ENCODE measurements around the gene CHL1. TPM values are rescaled to one million over a fixed set of nuclear protein-coding genes. Genes with fewer than 3 reads are reported as not detected.

The CHL1 gene
- total RNA-seq, 4 donors from 2014 or later = 2.6 to 64.8 (median 17.7) TPM

DNA sequence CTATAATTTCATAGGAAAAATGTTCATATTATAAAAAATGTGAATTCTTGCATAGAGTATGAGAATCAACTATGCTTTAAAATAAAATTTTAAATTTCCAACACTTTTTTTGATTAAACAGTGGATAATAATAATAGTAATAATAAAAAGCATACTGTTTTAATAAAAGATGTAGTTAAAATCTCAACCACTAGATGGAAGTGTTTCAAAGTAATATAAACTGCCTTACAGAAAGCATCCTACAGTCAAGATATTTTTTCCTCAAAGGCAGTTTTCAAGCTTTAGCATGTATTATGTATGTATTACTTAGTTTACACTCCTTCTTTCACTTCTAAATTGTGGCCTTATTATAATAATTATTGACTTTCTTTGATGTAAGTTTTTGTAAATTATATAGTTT lies 217.5 kb downstream of the CHL1 start:
- H3K4me1 ChIP-seq = no peaks in the 10 kb centered on the region
- no peak overlapping the region for H3K27ac ChIP-seq
- H3K36me3 ChIP-seq = no peaks in the 10 kb centered on the region
- DNase-seq = no peak
- H3K4me3 ChIP-seq = no peak overlapping the region
- intact Hi-C loops (cut with DNase I; ENCODE audit: low total_unique reads) = no loop called here
- no peaks in the 10 kb centered on the region for H3K27me3 ChIP-seq
- TF ChIP-seq, protein P1, sequence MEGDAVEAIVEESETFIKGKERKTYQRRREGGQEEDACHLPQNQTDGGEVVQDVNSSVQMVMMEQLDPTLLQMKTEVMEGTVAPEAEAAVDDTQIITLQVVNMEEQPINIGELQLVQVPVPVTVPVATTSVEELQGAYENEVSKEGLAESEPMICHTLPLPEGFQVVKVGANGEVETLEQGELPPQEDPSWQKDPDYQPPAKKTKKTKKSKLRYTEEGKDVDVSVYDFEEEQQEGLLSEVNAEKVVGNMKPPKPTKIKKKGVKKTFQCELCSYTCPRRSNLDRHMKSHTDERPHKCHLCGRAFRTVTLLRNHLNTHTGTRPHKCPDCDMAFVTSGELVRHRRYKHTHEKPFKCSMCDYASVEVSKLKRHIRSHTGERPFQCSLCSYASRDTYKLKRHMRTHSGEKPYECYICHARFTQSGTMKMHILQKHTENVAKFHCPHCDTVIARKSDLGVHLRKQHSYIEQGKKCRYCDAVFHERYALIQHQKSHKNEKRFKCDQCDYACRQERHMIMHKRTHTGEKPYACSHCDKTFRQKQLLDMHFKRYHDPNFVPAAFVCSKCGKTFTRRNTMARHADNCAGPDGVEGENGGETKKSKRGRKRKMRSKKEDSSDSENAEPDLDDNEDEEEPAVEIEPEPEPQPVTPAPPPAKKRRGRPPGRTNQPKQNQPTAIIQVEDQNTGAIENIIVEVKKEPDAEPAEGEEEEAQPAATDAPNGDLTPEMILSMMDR (IDR thresholded peaks at IDR 0.05) = peak in 2 of 4 experiments; percentile 12 to 16
- TF ChIP-seq POLR2A (IDR thresholded peaks at IDR 0.05) = no peak
- no peaks in the 10 kb centered on the region for H3K9me3 ChIP-seq

- TF ChIP-seq, protein P1 (IDR thresholded peaks at IDR 0.05) = no peak
- TF ChIP-seq POLR2A (IDR thresholded peaks at IDR 0.05) = no peak
- H3K4me3 ChIP-seq = no peak overlapping the region
- intact Hi-C loops (cut with DNase I; ENCODE audit: low total_unique reads) = no loop called here
- no peak for DNase-seq
- H3K27ac ChIP-seq = no peak overlapping the region
- no peaks in the 10 kb centered on the region for H3K36me3 ChIP-seq
- H3K27me3 ChIP-seq = no peaks in the 10 kb centered on the region
- no peaks in the 10 kb centered on the region for H3K9me3 ChIP-seq
- H3K4me1 ChIP-seq = no peaks in the 10 kb centered on the region
Measured at GRCh38 chr3:418239-418929, 221.8 kb downstream of the CHL1 start.

GRCh38 chr3:420584-420983 lies 224.0 kb downstream of the CHL1 start:
- peaks cover 0 to 2% of the 10 kb centered on the region in 2 donors for H3K4me1 ChIP-seq
- H3K36me3 ChIP-seq = no peaks in the 10 kb centered on the region
- no peak overlapping the region for H3K27ac ChIP-seq
- no peak for DNase-seq
- no peaks in the 10 kb centered on the region for H3K27me3 ChIP-seq
- no peaks in the 10 kb centered on the region for H3K9me3 ChIP-seq
- intact Hi-C loops (cut with DNase I; ENCODE audit: low total_unique reads) = no loop called here
- no peak overlapping the region for H3K4me3 ChIP-seq
- TF ChIP-seq, protein P1 (IDR thresholded peaks at IDR 0.05) = no peak
- no peak for TF ChIP-seq POLR2A (IDR thresholded peaks at IDR 0.05)

GRCh38 chr3:425079-425478 lies 228.5 kb downstream of the CHL1 start:
- intact Hi-C loops (cut with DNase I; ENCODE audit: low total_unique reads) = no loop called here
- H3K4me3 ChIP-seq = no peak overlapping the region
- no peak for DNase-seq
- peaks cover 0 to 4% of the 10 kb centered on the region in 2 donors for H3K4me1 ChIP-seq
- no peaks in the 10 kb centered on the region for H3K9me3 ChIP-seq
- no peaks in the 10 kb centered on the region for H3K27me3 ChIP-seq
- TF ChIP-seq POLR2A (IDR thresholded peaks at IDR 0.05) = no peak
- TF ChIP-seq, protein P1 (IDR thresholded peaks at IDR 0.05) = no peak
- no peak overlapping the region for H3K27ac ChIP-seq
- H3K36me3 ChIP-seq = no peaks in the 10 kb centered on the region

DNA sequence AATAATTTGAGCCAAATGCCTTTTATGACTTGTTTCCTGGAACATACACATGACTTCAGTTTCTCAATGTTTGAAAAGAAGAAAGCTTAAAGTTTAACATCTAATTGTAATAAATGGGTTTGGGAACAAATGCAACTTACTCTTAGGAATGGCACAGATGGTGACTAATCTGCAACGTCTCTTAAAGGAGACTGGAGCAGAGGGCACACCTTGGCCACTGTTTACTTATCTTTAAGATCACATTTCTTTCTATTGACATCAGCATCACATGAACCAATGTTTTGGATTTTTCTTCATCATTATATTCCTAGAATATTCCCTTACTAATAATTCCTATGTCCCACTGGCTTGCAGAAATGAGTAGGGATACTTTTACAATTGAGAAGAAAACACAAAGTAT lies 229.5 kb downstream of the CHL1 start:
- Histone ChIP-seq H3K4me1 (peaks cover 0 to 4% of the 10 kb centered on the region in 2 donors), H3K27ac (no peak overlapping the region), H3K36me3 (no peaks in the 10 kb centered on the region), H3K4me3 (no peak overlapping the region), H3K27me3 (no peaks in the 10 kb centered on the region), H3K9me3 (no peaks in the 10 kb centered on the region)
- TF ChIP-seq, protein P1 (IDR thresholded peaks at IDR 0.05) = no peak
- no peak for TF ChIP-seq POLR2A (IDR thresholded peaks at IDR 0.05)
- intact Hi-C loops (cut with DNase I; ENCODE audit: low total_unique reads) = no loop called here
- DNase-seq = no peak

Measured in uterus (tissue), 4 donors.